DMS153 (cell line): ENCODE measurements around the gene SIM2.
"Not testable (repeated sequence)": the region's sequence is repeated elsewhere in the genome, so short reads cannot be mapped to it uniquely, and the experiment has no call there.

Experiments
- DNase-seq: peaks from one replicate; lab custom pipeline; 2025; lab: John Stamatoyannopoulos, UW

SIM2 gene

GRCh38 chr21:36698981-36699545 is at the start of gene SIM2:
Gene SIM2, plus strand, starts transcription at chr21:36699115. Its CDS starts 632 bp downstream, at chr21:36699747.
- no peak for DNase-seq

- DNase-seq: no peak
Measured at GRCh38 chr21:36654324-36654723, 44.6 kb upstream of the SIM2 start.

GRCh38 chr21:36654796-36655325 is 44.1 kb upstream of the SIM2 start:
- DNase-seq: no peak

- DNase-seq: no peak
Measured at GRCh38 chr21:36656138-36656537, 42.8 kb upstream of the SIM2 start.

GRCh38 chr21:36657290-36657689 is 41.6 kb upstream of the SIM2 start:
- not testable (repeated sequence) for DNase-seq

- DNase-seq: no peak
Measured at GRCh38 chr21:36657999-36658398, 40.9 kb upstream of the SIM2 start.

- DNase-seq: no peak
Measured at GRCh38 chr21:36658926-36659325, 40.0 kb upstream of the SIM2 start.

- DNase-seq: peak; percentile 56
Measured at GRCh38 chr21:36661511-36662309, 37.2 kb upstream of the SIM2 start.

GRCh38 chr21:36663033-36663855 is 35.7 kb upstream of the SIM2 start:
- DNase-seq: no peak

GRCh38 chr21:36664662-36664990 is 34.3 kb upstream of the SIM2 start:
- DNase-seq: no peak

- no peak for DNase-seq
Measured at GRCh38 chr21:36665806-36666205, 33.1 kb upstream of the SIM2 start.

GRCh38 chr21:36668713-36669112 is 30.2 kb upstream of the SIM2 start:
- no peak for DNase-seq

- no peak for DNase-seq
Measured at GRCh38 chr21:36671836-36672235, 27.1 kb upstream of the SIM2 start.

- not testable (repeated sequence) for DNase-seq
Measured at GRCh38 chr21:36672296-36672695, 26.6 kb upstream of the SIM2 start.

GRCh38 chr21:36672737-36673136 is 26.2 kb upstream of the SIM2 start:
- no peak for DNase-seq

- no peak for DNase-seq
Measured at GRCh38 chr21:36676039-36676950, 22.6 kb upstream of the SIM2 start.

GRCh38 chr21:36677443-36677842 is 21.5 kb upstream of the SIM2 start:
- DNase-seq: no peak

GRCh38 chr21:36678538-36678937 is 20.4 kb upstream of the SIM2 start:
- DNase-seq: no peak

GRCh38 chr21:36681117-36681631 is 17.7 kb upstream of the SIM2 start:
- no peak for DNase-seq

GRCh38 chr21:36684957-36685714 is 13.8 kb upstream of the SIM2 start:
- no peak for DNase-seq

- no peak for DNase-seq
Measured at GRCh38 chr21:36686955-36687354, 12.0 kb upstream of the SIM2 start.
